Stomach (tissue), 4 donors: ENCODE data around the gene CNKSR1.

Experiments used
- EP300 ChIP-seq: sonication (generic); formaldehyde crosslinking; IDR thresholded peaks from one replicate; pipeline ENCODE4 v1.6.1; 2017; ENCODE audit warnings: antibody characterized with exemption
- TF ChIP-seq, protein P1 (sequence below), 7 experiments: fragments of 450-650 bp in 4 of 7; fragments of 200-600 bp in 3 of 7; sonication (generic) in 3 of 7; IDR thresholded peaks; one replicate each; pipeline ENCODE4 v1.5.1; 2016 to 2019; ENCODE audit warnings: antibody characterized with exemption in 7 of 7, control low read depth in 2 of 7, mild to moderate bottlenecking in 1 of 7

DNA sequence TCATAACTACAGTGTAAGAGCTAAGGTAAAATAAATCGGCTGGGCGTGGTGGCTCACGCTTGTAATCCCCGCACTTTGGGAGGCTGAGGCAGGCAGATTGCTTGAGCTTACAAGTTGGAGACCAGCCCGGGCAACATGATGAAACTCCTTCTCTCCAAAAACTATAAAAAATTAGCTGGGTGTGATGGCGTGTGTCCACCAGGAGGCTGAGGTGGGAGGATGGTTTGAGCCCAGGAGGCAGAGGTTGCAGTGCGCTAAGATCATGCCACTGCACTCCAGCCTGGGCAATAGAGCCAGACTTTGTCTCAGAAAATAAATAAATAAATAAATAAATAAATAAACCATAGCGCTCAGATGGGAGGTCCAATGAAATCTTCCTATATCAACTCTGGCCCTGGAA is 35.1 kb upstream of the CNKSR1 start:
- TF ChIP-seq, protein P1, sequence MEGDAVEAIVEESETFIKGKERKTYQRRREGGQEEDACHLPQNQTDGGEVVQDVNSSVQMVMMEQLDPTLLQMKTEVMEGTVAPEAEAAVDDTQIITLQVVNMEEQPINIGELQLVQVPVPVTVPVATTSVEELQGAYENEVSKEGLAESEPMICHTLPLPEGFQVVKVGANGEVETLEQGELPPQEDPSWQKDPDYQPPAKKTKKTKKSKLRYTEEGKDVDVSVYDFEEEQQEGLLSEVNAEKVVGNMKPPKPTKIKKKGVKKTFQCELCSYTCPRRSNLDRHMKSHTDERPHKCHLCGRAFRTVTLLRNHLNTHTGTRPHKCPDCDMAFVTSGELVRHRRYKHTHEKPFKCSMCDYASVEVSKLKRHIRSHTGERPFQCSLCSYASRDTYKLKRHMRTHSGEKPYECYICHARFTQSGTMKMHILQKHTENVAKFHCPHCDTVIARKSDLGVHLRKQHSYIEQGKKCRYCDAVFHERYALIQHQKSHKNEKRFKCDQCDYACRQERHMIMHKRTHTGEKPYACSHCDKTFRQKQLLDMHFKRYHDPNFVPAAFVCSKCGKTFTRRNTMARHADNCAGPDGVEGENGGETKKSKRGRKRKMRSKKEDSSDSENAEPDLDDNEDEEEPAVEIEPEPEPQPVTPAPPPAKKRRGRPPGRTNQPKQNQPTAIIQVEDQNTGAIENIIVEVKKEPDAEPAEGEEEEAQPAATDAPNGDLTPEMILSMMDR (IDR thresholded peaks at IDR 0.05): no peak
- TF ChIP-seq EP300: no peak
